NT2/D1 (cell line): ENCODE results near the gene TRIML1.

ENCODE experiments used
- SUZ12 ChIP-seq: IDR thresholded peaks from 2 replicates; pipeline ENCODE4 v1.6.1; 2011; ENCODE audit not compliant: insufficient read length, insufficient read depth; ENCODE audit errors: extremely low read depth
- YY1 ChIP-seq: IDR thresholded peaks from 2 replicates; pipeline ENCODE4 v1.6.1; 2011; ENCODE audit not compliant: insufficient read length, insufficient read depth

DNA sequence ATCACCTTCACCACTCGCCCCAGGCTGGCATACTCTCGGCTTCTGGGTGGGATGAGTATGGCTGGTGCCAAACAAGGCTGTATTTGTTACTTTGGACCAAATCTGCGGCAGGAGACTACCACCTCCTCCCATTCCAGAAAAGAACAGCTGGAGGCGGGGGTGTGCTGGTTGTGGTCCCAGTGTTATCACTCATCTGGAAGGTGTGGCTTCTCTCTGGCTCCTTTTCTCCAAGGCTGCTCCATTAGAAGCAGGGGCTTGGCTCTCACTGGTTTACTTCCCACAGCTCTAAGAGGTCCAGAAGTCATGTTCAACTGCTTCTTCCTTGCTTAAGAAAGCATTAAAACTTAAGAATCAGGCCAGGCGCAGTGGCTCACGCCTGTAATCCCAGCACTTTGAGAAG, 27.3 kb upstream of the TRIML1 start:
- no peak for TF ChIP-seq YY1
- no peak for TF ChIP-seq SUZ12
